K562 (cell line): ENCODE data around the gene ZNF195. TPM values are rescaled to one million over a fixed set of nuclear protein-coding genes. Genes with fewer than 3 reads are reported as not detected.
"Not testable (repeated sequence)": the region's sequence is repeated elsewhere in the genome, so short reads cannot be mapped to it uniquely, and the experiment has no call there.

Experiments
- CCNT2 ChIP-seq: IDR thresholded peaks from 2 replicates; pipeline ENCODE4 v1.6.1; 2011; ENCODE audit warnings: borderline replicate concordance, low read depth, mild to moderate bottlenecking, moderate library complexity, mixed read lengths, low read length; ENCODE audit not compliant: insufficient read length; ENCODE audit errors: extremely low read depth
- LEF1 ChIP-seq: fragments of 450-650 bp; IDR thresholded peaks from 2 replicates; pipeline ENCODE4 v1.6.1; 2016; ENCODE audit warnings: mild to moderate bottlenecking
- MXI1 ChIP-seq: IDR thresholded peaks from 2 replicates; pipeline ENCODE4 v1.6.1; 2011; ENCODE audit warnings: low read depth, mild to moderate bottlenecking, improper control_type of control experiment, low read length
- MYNN ChIP-seq, 2 experiments: sonication (generic); formaldehyde crosslinking in 1 of 2; IDR thresholded peaks; 2 replicates each; pipeline versions ENCODE4 v1.5.0 to v1.6.1; 2016 to 2020; ENCODE audit warnings: antibody characterized with exemption in 1 of 2, missing genetic modification reagents in 1 of 2
- NR3C1 ChIP-seq: sonication (generic); formaldehyde crosslinking; IDR thresholded peaks from 2 replicates; pipeline ENCODE4 v1.8.1; 2022; ENCODE audit warnings: missing genetic modification reagents
- TAF1 ChIP-seq: IDR thresholded peaks from 2 replicates; pipeline ENCODE4 v1.6.1; 2011; ENCODE audit warnings: mild to moderate bottlenecking, low read length, moderate library complexity; ENCODE audit not compliant: insufficient read depth, control insufficient read depth, severe bottlenecking; ENCODE audit errors: extremely low read depth
- ZBTB11 ChIP-seq, 3 experiments: fragments of 200-800 bp in 1 of 3; fragments of 250-450 bp in 1 of 3; fragments of 450-650 bp in 1 of 3; sonication (Bioruptor Pico) in 1 of 3; sonication (Bioruptor generic) in 1 of 3; formaldehyde crosslinking in 1 of 3; IDR thresholded peaks; 2 replicates each; pipeline versions ENCODE4 v1.6.1 to v1.8.0; 2016 to 2022; ENCODE audit warnings: mild to moderate bottlenecking in 2 of 3, missing genetic modification characterization in 2 of 3, missing compliant biosample characterization in 1 of 3, moderate library complexity in 1 of 3
- ZNF263 ChIP-seq: sonication (generic); formaldehyde crosslinking; IDR thresholded peaks from 2 replicates; pipeline ENCODE4 v1.8.0; 2022; ENCODE audit warnings: mild to moderate bottlenecking, missing genetic modification reagents, borderline replicate concordance
- polyA plus RNA-seq, 8 experiments: library from polyadenylated mRNA; depleted of rRNA in 4 of 8; stranded (reverse) in 5 of 8; unstranded in 3 of 8; fragments of >200 nt; fragmentation: Nextera tagmentation in 2 of 8; fragmentation: Illumina TruSeq in 1 of 8; extraction: Ambion mirVana in 2 of 8; extraction: Trizol in 1 of 8; gene quantifications; 2 replicates each; pipeline versions ENCODE4 v1.2.1 to v1.2.3, GENCODE V29; 2011 to 2014; ENCODE audit warnings: inconsistent platforms in 1 of 8, missing spikeins in 1 of 8
- total RNA-seq, 7 experiments: library from RNA; depleted of rRNA in 6 of 7; stranded (reverse); fragments of >200 nt in 6 of 7; fragmentation: Illumina TruSeq in 2 of 7; extraction: Trizol in 2 of 7; gene quantifications; 2 replicates each; pipeline versions ENCODE4 v1.2.1 to v1.2.3, GENCODE V29; 2011 to 2021; ENCODE audit warnings: low replicate concordance in 1 of 7
- TF ChIP-seq, protein P1 (sequence below): sonication (generic); formaldehyde crosslinking; IDR thresholded peaks from 2 replicates; pipeline ENCODE4 v1.9.0; 2022; ENCODE audit warnings: mild to moderate bottlenecking, missing genetic modification reagents
- TF ChIP-seq, protein P2 (sequence below): fragments of 450-650 bp; IDR thresholded peaks from 2 replicates; pipeline ENCODE4 v1.6.1; 2018; ENCODE audit not compliant: partially characterized antibody
- TF ChIP-seq, protein P3 (sequence below): sonication (generic); formaldehyde crosslinking; IDR thresholded peaks from 2 replicates; pipeline ENCODE4 v1.8.0; 2022; ENCODE audit warnings: mild to moderate bottlenecking, missing genetic modification reagents

ZNF195 gene
- total and polyA plus RNA-seq, 9 of the 15 experiments (the other 6 are each of a cell fraction or from before 2014, with no cell fraction given), result 42.1 to 75.5 (median 60.4) TPM

- TF ChIP-seq, protein P1, sequence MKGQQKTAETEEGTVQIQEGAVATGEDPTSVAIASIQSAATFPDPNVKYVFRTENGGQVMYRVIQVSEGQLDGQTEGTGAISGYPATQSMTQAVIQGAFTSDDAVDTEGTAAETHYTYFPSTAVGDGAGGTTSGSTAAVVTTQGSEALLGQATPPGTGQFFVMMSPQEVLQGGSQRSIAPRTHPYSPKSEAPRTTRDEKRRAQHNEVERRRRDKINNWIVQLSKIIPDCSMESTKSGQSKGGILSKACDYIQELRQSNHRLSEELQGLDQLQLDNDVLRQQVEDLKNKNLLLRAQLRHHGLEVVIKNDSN (CRISPR knock-in tag), result peak; percentile 65; the same call in 1 of the 2 replicates
- TF ChIP-seq LEF1, result peak; percentile 55; the same call in 1 of the 2 replicates
- TF ChIP-seq NR3C1 (CRISPR knock-in tag), result 0 out of 2 replicates have a peak, but pooled peaks have one; percentile 19
- TF ChIP-seq MYNN (IDR thresholded peaks at IDR 0.05), result peak; percentile 37; the same call in 1 of the 2 replicates
- TF ChIP-seq MYNN (CRISPR knock-in tag; IDR thresholded peaks at IDR 0.05), result not testable (repeated sequence)
- TF ChIP-seq TAF1, result peak; percentile 22
- peak; percentile 64; the same call in 1 of the 2 replicates for TF ChIP-seq ZNF263 (CRISPR knock-in tag)
- TF ChIP-seq, protein P2, sequence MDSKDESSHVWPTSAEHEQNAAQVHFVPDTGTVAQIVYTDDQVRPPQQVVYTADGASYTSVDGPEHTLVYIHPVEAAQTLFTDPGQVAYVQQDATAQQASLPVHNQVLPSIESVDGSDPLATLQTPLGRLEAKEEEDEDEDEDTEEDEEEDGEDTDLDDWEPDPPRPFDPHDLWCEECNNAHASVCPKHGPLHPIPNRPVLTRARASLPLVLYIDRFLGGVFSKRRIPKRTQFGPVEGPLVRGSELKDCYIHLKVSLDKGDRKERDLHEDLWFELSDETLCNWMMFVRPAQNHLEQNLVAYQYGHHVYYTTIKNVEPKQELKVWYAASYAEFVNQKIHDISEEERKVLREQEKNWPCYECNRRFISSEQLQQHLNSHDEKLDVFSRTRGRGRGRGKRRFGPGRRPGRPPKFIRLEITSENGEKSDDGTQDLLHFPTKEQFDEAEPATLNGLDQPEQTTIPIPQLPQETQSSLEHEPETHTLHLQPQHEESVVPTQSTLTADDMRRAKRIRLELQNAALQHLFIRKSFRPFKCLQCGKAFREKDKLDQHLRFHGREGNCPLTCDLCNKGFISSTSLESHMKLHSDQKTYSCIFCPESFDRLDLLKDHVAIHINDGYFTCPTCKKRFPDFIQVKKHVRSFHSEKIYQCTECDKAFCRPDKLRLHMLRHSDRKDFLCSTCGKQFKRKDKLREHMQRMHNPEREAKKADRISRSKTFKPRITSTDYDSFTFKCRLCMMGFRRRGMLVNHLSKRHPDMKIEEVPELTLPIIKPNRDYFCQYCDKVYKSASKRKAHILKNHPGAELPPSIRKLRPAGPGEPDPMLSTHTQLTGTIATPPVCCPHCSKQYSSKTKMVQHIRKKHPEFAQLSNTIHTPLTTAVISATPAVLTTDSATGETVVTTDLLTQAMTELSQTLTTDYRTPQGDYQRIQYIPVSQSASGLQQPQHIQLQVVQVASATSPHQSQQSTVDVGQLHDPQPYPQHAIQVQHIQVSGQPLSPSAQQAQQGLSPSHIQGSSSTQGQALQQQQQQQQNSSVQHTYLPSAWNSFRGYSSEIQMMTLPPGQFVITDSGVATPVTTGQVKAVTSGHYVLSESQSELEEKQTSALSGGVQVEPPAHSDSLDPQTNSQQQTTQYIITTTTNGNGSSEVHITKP, result peak; percentile 94
- peak; percentile 30 for TF ChIP-seq CCNT2
- TF ChIP-seq, protein P3, sequence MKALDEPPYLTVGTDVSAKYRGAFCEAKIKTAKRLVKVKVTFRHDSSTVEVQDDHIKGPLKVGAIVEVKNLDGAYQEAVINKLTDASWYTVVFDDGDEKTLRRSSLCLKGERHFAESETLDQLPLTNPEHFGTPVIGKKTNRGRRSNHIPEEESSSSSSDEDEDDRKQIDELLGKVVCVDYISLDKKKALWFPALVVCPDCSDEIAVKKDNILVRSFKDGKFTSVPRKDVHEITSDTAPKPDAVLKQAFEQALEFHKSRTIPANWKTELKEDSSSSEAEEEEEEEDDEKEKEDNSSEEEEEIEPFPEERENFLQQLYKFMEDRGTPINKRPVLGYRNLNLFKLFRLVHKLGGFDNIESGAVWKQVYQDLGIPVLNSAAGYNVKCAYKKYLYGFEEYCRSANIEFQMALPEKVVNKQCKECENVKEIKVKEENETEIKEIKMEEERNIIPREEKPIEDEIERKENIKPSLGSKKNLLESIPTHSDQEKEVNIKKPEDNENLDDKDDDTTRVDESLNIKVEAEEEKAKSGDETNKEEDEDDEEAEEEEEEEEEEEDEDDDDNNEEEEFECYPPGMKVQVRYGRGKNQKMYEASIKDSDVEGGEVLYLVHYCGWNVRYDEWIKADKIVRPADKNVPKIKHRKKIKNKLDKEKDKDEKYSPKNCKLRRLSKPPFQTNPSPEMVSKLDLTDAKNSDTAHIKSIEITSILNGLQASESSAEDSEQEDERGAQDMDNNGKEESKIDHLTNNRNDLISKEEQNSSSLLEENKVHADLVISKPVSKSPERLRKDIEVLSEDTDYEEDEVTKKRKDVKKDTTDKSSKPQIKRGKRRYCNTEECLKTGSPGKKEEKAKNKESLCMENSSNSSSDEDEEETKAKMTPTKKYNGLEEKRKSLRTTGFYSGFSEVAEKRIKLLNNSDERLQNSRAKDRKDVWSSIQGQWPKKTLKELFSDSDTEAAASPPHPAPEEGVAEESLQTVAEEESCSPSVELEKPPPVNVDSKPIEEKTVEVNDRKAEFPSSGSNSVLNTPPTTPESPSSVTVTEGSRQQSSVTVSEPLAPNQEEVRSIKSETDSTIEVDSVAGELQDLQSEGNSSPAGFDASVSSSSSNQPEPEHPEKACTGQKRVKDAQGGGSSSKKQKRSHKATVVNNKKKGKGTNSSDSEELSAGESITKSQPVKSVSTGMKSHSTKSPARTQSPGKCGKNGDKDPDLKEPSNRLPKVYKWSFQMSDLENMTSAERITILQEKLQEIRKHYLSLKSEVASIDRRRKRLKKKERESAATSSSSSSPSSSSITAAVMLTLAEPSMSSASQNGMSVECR, result peak; percentile 82; the same call in 1 of the 2 replicates
- TF ChIP-seq ZBTB11 (CRISPR knock-in tag; IDR thresholded peaks at IDR 0.05), result peak in 1 of 3 experiments; percentile 68; a peak in 2 of 6 replicates
- 0 out of 2 replicates have a peak, but pooled peaks have one; percentile 22 for TF ChIP-seq MXI1
Observed at GRCh38 chr11:3404076-3404925, 25.4 kb upstream of the ZNF195 start (continued).
